ENCODE results near the gene FHAD1. TPM values are rescaled to one million over a fixed set of nuclear protein-coding genes. Genes with fewer than 3 reads are reported as not detected.

Gene FHAD1
- total RNA-seq, 1 donor from 2014 or later = 1.3 TPM

- H3K36me3 Mint-ChIP-seq = no peaks in the 10 kb centered on the region
- TF ChIP-seq CTCF (IDR thresholded peaks at IDR 0.05; ENCODE audit: unreplicated experiment) = no peak
- no peak for DNase-seq (ENCODE audit: low spot score in 2 of 2, unreplicated experiment in 2 of 2)
- no peak overlapping the region for H3K27ac Mint-ChIP-seq
- H3K9me3 Mint-ChIP-seq = peaks cover 1% of the 10 kb centered on the region
- no peak overlapping the region for H3K4me3 Mint-ChIP-seq
- peaks cover 3% of the 10 kb centered on the region for H3K4me1 Mint-ChIP-seq
- peaks cover 21% of the 10 kb centered on the region for H3K27me3 Mint-ChIP-seq (ENCODE audit: low read depth)
Observed at GRCh38 chr1:15259622-15260007, 12.6 kb downstream of the FHAD1 start.

GRCh38 chr1:15260418-15261154 lies 13.6 kb downstream of the FHAD1 start:
- TF ChIP-seq CTCF (IDR thresholded peaks at IDR 0.05; ENCODE audit: unreplicated experiment) = no peak
- DNase-seq (ENCODE audit: low spot score in 2 of 2, unreplicated experiment in 2 of 2) = no peak
- Mint-ChIP-seq H3K27me3 (ENCODE audit: low read depth) (peaks cover 18% of the 10 kb centered on the region), H3K27ac (no peak overlapping the region), H3K4me1 (no peaks in the 10 kb centered on the region), H3K9me3 (peaks cover 7% of the 10 kb centered on the region), H3K36me3 (no peaks in the 10 kb centered on the region), H3K4me3 (no peak overlapping the region)

GRCh38 chr1:15261155-15262002 lies 14.4 kb downstream of the FHAD1 start:
- H3K9me3 Mint-ChIP-seq = peaks cover 10% of the 10 kb centered on the region

GRCh38 chr1:15262003-15262377 lies 15.0 kb downstream of the FHAD1 start:
- DNase-seq (ENCODE audit: low spot score in 2 of 2, unreplicated experiment in 2 of 2) = no peak
- H3K27me3 Mint-ChIP-seq (ENCODE audit: low read depth) = peaks cover 16% of the 10 kb centered on the region
- H3K9me3 Mint-ChIP-seq = peaks cover 16% of the 10 kb centered on the region
- TF ChIP-seq CTCF (IDR thresholded peaks at IDR 0.05; ENCODE audit: unreplicated experiment) = no peak
- peaks cover 3% of the 10 kb centered on the region for H3K36me3 Mint-ChIP-seq
- H3K27ac Mint-ChIP-seq = no peak overlapping the region
- H3K4me1 Mint-ChIP-seq = no peaks in the 10 kb centered on the region
- H3K4me3 Mint-ChIP-seq = no peak overlapping the region

More at GRCh38 chr1:15261155-15262002, 14.4 kb downstream of the FHAD1 start:
- no peak overlapping the region for H3K27ac Mint-ChIP-seq
- no peak for DNase-seq (ENCODE audit: low spot score in 2 of 2, unreplicated experiment in 2 of 2)
- H3K36me3 Mint-ChIP-seq = peaks cover under 1% of the 10 kb centered on the region
- H3K4me1 Mint-ChIP-seq = no peaks in the 10 kb centered on the region
- H3K4me3 Mint-ChIP-seq = no peak overlapping the region
- TF ChIP-seq CTCF (IDR thresholded peaks at IDR 0.05; ENCODE audit: unreplicated experiment) = no peak
- H3K27me3 Mint-ChIP-seq (ENCODE audit: low read depth) = peaks cover 18% of the 10 kb centered on the region

- DNase-seq (ENCODE audit: low spot score in 2 of 2, unreplicated experiment in 2 of 2) = no peak
- peaks cover 20% of the 10 kb centered on the region for H3K9me3 Mint-ChIP-seq
Observed at GRCh38 chr1:15262706-15263105, 15.7 kb downstream of the FHAD1 start.

More at GRCh38 chr1:15262706-15263105, 15.7 kb downstream of the FHAD1 start:
- peaks cover 9% of the 10 kb centered on the region for H3K27me3 Mint-ChIP-seq (ENCODE audit: low read depth)
- no peak for TF ChIP-seq CTCF (IDR thresholded peaks at IDR 0.05; ENCODE audit: unreplicated experiment)
- no peak overlapping the region for H3K27ac Mint-ChIP-seq
- H3K4me1 Mint-ChIP-seq = no peaks in the 10 kb centered on the region
- peaks cover 3% of the 10 kb centered on the region for H3K36me3 Mint-ChIP-seq
- no peak overlapping the region for H3K4me3 Mint-ChIP-seq
